Subcutaneous abdominal adipose tissue (tissue), 5 donors: ENCODE results near the gene PLXDC2.

Source experiments
- H3K27ac ChIP-seq: one replicate; pipeline ENCODE4 v1.7.0; 2013; ENCODE audit warnings: low read depth, mild to moderate bottlenecking, inconsistent platforms, low read length, moderate library complexity
- H3K27me3 ChIP-seq, 5 donors: one replicate each; pipeline ENCODE4 v1.7.0; 2013; ENCODE audit warnings: low read length in 5 of 5, inconsistent platforms in 1 of 5; ENCODE audit not compliant: control insufficient read depth in 5 of 5, insufficient read depth in 4 of 5
- H3K36me3 ChIP-seq, 5 donors: one replicate each; pipeline ENCODE4 v1.7.0; 2013; ENCODE audit warnings: low read length in 5 of 5; ENCODE audit not compliant: control insufficient read depth in 5 of 5, insufficient read depth in 5 of 5
- H3K4me1 ChIP-seq, 5 donors: one replicate each; pipeline ENCODE4 v1.7.0; 2013; ENCODE audit warnings: low read length in 5 of 5, mild to moderate bottlenecking in 3 of 5, moderate library complexity in 1 of 5; ENCODE audit not compliant: control insufficient read depth in 5 of 5, insufficient read depth in 5 of 5
- H3K4me3 ChIP-seq, 5 donors: one replicate each; pipeline ENCODE4 v1.7.0; 2013; ENCODE audit warnings: low read length in 5 of 5, low read depth in 1 of 5
- H3K9ac ChIP-seq, 5 donors: one replicate each; pipeline ENCODE4 v1.7.0; 2013; ENCODE audit warnings: low read length in 5 of 5, mild to moderate bottlenecking in 4 of 5, moderate library complexity in 3 of 5
- H3K9me3 ChIP-seq, 5 donors: one replicate each; pipeline ENCODE4 v1.7.0; 2013; ENCODE audit warnings: low read length in 5 of 5; ENCODE audit not compliant: control insufficient read depth in 5 of 5
- donor health status: healthy.
- donor health status: healthy.
- donor health status: healthy.
- donor health status: healthy.
- donor health status: healthy.

PLXDC2 gene

DNA sequence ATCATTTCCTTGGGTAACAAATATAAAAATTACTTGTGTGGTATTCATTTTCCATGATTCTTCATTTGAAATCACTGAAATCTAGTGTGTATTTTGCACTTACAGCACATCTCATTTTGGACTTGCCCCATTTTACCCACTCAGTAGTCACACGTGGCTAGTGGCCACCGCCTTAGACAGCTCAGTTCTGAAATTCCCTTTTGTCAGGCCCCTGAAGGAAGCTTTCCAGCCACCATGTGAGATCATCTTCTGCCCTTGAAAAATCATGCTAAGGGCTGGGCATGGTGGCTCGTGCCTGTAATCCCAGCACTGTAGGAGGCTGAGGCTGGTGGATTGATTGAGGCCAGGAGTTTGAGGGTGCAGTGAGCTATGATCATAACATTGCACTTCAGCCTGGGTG, 79.3 kb downstream of the PLXDC2 start:
- H3K36me3 ChIP-seq: no peaks in the 10 kb centered on the region
- no peak overlapping the region for H3K4me3 ChIP-seq
- no peak overlapping the region for H3K27ac ChIP-seq
- H3K27me3 ChIP-seq: no peaks in the 10 kb centered on the region
- H3K4me1 ChIP-seq: peaks cover 0 to 2% (median 0%) of the 10 kb centered on the region in 5 donors
- H3K9me3 ChIP-seq: no peaks in the 10 kb centered on the region
- no peak overlapping the region for H3K9ac ChIP-seq

DNA sequence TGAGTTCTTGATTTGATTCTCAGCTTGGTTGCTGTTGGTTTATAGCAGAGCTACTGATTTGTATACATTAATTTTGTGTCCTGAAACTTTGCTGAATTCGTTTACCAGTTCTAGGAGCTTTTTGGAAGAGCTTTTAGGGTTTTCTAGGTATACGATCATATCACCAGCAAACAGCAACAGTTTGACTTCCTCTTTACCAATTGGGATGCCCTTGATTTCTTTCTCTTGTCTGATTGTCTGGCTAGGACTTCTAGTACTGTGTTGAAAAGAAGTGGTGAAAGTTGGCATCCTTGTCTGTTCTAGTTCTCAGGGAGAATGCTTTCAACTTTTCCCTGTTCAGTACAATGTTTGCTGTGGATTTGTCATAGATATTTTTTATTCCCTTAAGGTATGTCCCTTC, 86.2 kb downstream of the PLXDC2 start:
- H3K9me3 ChIP-seq: peaks cover 0 to 5% (median 0%) of the 10 kb centered on the region in 5 donors
- H3K36me3 ChIP-seq: no peaks in the 10 kb centered on the region
- H3K4me1 ChIP-seq: no peaks in the 10 kb centered on the region
- H3K27me3 ChIP-seq: no peaks in the 10 kb centered on the region
- H3K9ac ChIP-seq: no peak overlapping the region
- no peak overlapping the region for H3K4me3 ChIP-seq
- no peak overlapping the region for H3K27ac ChIP-seq

DNA sequence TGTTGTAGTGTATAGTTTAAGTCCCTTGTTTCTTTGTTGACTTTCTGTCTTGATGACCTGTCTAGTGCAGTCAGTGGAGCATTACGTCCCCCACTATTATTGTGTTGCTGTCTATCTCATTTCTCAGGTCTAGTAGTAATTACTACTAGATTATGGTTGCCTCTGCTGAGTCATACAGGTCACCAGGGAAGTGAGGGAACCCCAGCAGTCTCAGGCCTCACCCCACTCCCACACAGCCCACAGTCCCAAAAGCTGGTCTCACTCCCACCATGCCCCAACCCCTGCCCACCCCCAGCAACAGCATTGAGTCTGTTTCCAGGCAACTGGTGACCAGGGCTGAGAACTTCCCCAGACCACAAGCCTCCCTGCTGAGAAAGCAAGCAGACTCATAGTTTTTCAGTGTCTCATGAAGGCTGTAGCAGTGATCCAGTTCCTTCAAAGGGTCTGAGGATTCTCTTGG, 88.0 kb downstream of the PLXDC2 start:
- Histone ChIP-seq H3K36me3 (no peaks in the 10 kb centered on the region), H3K27me3 (no peaks in the 10 kb centered on the region), H3K4me3 (no peak overlapping the region), H3K9ac (no peak overlapping the region), H3K27ac (no peak overlapping the region), H3K9me3 (peaks cover 0 to 5% (median 0%) of the 10 kb centered on the region in 5 donors), H3K4me1 (no peaks in the 10 kb centered on the region)

DNA sequence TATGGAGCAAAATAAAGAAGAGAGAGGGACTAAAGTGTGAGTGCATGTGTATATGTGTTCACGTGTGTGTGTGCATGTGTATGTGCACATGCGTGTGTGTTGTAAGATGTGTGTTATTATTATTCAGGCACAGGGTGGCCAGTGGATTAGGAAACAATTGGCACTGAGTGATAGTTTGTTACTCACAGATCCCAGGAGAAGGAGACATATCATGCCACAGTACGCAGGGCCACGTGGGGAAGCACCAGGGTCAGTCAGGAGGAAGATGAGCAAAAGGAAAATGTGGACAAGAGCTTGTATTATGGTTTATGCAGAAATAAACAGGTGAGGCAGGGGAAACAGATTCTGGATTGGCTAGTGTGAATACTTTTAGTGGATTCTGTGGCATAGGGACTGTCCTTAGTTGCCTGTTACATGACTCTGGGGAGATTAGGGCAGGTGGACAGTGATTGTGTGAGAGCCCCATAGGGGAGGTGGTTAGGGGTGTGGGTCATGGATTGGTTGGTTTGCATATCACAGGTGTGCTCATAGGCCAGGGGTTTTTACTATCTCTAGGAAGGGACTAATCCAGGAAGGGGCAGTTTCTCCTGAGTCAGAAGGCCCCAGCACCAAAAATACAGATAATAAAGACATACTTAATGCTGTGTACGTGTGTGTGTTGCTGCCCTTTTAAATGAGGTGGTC, 90.0 kb downstream of the PLXDC2 start:
- no peak overlapping the region for H3K9ac ChIP-seq
- H3K27me3 ChIP-seq: no peaks in the 10 kb centered on the region
- no peak overlapping the region for H3K4me3 ChIP-seq
- no peak overlapping the region for H3K27ac ChIP-seq
- no peaks in the 10 kb centered on the region for H3K36me3 ChIP-seq
- H3K9me3 ChIP-seq: peaks cover 0 to 5% (median 0%) of the 10 kb centered on the region in 5 donors
- H3K4me1 ChIP-seq: peaks cover 0 to 2% (median 0%) of the 10 kb centered on the region in 5 donors

DNA sequence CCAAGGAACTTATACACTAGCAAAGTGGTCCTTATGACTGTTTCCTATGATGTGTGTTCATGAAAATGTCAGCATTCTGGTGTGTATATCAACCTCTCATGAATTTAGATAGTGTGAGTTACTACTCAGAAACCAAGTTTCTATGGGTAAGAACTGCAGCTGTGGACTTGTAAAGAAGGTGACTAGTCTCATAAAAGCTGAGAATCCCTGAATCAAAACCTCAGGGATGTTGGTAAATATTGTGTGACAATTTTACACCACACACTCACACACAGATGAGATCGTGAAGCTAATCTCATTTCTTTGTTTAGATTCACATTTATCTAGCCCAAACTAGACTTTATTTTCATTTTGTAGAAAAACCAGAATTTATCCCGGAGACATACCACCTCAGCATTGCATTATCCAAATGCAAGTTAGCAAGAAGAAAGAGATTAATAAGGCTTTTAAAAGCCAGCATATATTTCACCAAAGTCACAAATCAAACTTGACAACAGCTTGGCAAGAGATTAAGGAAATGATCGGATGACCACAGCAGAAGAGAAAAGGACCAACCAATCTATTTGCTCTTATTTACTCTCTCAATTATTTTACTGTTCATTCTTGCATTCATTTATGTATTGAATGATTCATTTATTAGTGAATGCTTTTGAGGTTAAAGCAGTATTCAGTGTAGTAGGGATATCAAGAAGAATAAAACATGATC, 92.9 kb downstream of the PLXDC2 start:
- no peak overlapping the region for H3K27ac ChIP-seq
- H3K9me3 ChIP-seq: peaks cover 0 to 5% (median 0%) of the 10 kb centered on the region in 5 donors
- H3K4me1 ChIP-seq: peaks cover 0 to 2% (median 0%) of the 10 kb centered on the region in 5 donors
- no peak overlapping the region for H3K9ac ChIP-seq
- no peaks in the 10 kb centered on the region for H3K36me3 ChIP-seq
- no peaks in the 10 kb centered on the region for H3K27me3 ChIP-seq
- H3K4me3 ChIP-seq: no peak overlapping the region

DNA sequence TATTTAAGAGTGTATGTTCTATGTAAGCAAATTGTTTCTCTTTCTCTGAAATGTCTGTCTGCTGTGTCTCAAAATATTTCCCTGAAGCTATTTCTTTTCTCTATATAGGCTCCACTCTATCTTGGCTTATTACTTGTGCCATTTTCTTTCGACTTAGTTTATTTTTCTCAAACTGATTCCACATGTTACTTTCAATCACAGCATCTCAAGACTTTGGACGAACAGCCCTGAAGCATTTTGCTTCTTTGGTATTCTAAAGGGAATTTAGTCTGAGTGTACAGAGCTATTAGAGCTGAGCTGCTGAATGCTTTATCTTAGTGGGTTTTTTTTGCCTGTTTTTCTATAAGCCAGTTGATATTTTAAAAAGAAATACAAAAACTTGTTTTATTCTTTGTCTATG, 95.7 kb downstream of the PLXDC2 start:
- H3K27me3 ChIP-seq: no peaks in the 10 kb centered on the region
- H3K4me3 ChIP-seq: no peak overlapping the region
- peaks cover 0 to 2% (median 0%) of the 10 kb centered on the region in 5 donors for H3K4me1 ChIP-seq
- no peak overlapping the region for H3K27ac ChIP-seq
- H3K36me3 ChIP-seq: no peaks in the 10 kb centered on the region
- no peak overlapping the region for H3K9ac ChIP-seq
- H3K9me3 ChIP-seq: peaks cover 0 to 3% (median 0%) of the 10 kb centered on the region in 5 donors

DNA sequence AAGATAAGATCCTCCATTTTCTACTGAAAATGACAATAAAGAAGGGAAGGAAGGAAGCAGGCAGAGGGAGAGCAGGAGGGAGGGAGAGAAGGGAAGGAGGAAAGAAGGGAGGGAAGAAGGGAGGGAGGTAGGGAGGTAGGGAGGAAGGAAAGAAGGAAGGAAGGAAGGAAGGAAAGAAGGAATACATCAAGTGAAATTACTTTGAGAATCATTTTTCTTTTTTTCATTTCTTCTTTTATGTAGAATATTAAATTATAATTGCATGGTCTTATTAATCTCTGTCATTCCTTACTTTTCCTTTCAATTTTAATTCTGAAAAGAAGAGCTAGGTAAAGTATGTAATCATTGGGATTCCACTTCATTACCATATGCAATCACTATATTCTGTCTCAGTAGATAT, 97.8 kb downstream of the PLXDC2 start:
- Histone ChIP-seq H3K4me1 (peaks cover 0 to 5% (median 0%) of the 10 kb centered on the region in 5 donors), H3K27ac (no peak overlapping the region), H3K4me3 (no peak overlapping the region), H3K9ac (no peak overlapping the region), H3K27me3 (no peaks in the 10 kb centered on the region), H3K36me3 (no peaks in the 10 kb centered on the region), H3K9me3 (peaks cover 0 to 3% (median 0%) of the 10 kb centered on the region in 5 donors)

DNA sequence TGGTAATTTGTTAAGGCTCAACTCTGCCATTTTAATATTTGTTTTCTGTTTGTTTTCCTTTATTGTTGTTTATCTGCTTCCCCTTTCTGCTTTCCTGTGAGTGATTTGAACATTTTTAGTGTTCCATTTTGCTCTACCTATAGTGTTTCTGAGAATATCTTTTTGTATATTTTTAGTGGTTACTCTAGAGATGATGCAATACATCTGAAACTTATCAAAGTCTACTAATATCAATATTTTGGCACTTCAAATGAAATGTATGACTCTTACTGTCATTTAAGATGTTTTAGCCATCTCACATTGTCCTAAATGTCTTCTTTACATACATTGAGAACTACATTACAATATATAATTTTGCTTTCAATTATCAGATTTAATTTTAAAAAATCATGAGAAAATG, 98.9 kb downstream of the PLXDC2 start:
- H3K27me3 ChIP-seq: no peaks in the 10 kb centered on the region
- H3K4me1 ChIP-seq: peaks cover 0 to 10% (median 0%) of the 10 kb centered on the region in 5 donors
- no peaks in the 10 kb centered on the region for H3K36me3 ChIP-seq
- peaks cover 0 to 3% (median 0%) of the 10 kb centered on the region in 5 donors for H3K9me3 ChIP-seq
- H3K9ac ChIP-seq: no peak overlapping the region
- no peak overlapping the region for H3K4me3 ChIP-seq
- no peak overlapping the region for H3K27ac ChIP-seq

DNA sequence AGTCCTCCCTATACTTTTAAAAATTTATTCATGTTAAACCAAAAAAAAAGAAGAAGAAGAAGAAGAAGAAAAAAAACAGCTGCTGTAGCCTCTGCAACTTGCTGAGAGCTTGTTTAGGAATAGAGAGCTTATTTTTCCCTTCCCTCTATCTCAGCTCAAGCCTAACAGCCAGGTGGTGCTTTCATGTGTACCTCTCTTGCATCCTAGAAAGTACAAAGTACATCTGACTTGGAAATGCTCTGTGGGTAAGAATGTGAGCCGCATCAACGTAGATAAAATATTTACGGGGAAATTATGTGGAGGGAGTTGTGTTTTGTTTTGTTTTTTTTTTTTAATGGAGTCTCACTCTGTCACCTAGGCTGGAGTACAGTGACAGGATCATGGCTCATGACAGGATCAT, 99.6 kb downstream of the PLXDC2 start:
- Histone ChIP-seq H3K9ac (no peak overlapping the region), H3K36me3 (no peaks in the 10 kb centered on the region), H3K9me3 (peaks cover 0 to 3% (median 0%) of the 10 kb centered on the region in 5 donors), H3K4me1 (peaks cover 0 to 10% (median 0%) of the 10 kb centered on the region in 5 donors), H3K27ac (no peak overlapping the region), H3K27me3 (no peaks in the 10 kb centered on the region), H3K4me3 (no peak overlapping the region)

DNA sequence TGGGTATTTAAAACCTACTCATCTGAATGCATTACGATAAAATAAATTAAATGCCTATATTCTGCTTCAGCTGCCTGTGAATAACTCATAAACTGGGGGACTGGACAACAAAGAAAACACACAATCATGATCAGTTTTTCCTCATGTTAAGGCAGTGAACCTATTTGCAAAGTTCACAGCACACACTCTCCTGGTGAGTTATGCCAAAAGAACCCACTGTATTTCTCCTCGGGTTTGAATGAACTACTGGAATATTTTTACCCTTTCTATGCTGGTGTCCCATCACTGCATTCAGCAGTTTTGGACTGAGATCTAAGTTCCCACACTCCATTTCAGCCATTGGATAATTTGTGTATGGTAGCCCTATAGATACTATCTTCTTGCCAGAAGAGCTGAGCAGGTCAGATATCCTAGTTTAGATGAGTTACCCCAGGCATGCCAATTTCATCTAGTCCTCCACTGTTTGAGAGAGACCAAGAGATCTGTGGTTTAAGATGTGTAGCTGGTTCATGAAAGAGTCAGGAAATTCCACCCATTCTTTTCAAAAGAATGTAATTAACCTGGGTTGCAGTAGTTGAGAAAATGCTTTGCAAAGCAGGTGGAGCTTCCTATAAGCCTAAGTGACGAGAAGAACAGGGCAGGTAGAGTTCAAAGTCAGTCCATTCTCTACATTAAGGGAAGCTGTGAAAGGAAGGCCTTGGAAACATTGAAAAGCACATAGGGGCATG, 101.7 kb downstream of the PLXDC2 start:
- Histone ChIP-seq H3K27me3 (no peaks in the 10 kb centered on the region), H3K9me3 (peaks cover 0 to 3% (median 0%) of the 10 kb centered on the region in 5 donors), H3K4me1 (peaks cover 0 to 27% (median 18%) of the 10 kb centered on the region in 5 donors), H3K36me3 (no peaks in the 10 kb centered on the region), H3K4me3 (no peak overlapping the region), H3K9ac (no peak overlapping the region), H3K27ac (no peak overlapping the region)
